NCI-H1417 (cell line): Measurements from ENCODE around the gene PRSS27.
"Not testable (repeated sequence)": the region's sequence is repeated elsewhere in the genome, so short reads cannot be mapped to it uniquely, and the experiment has no call there.

Experiments
- DNase-seq, 3 experiments: peaks; one replicate each; lab custom pipeline; 2025; lab: John Stamatoyannopoulos, UW

The PRSS27 gene

GRCh38 chr16:2671741-2672140, 48.3 kb downstream of the PRSS27 start:
- no peak for DNase-seq

- DNase-seq = not testable (repeated sequence)
Observed at GRCh38 chr16:2671193-2671592, 48.8 kb downstream of the PRSS27 start.

GRCh38 chr16:2670017-2670416, 50.0 kb downstream of the PRSS27 start:
- peak in 2 of 3 experiments; percentile 4 to 42 for DNase-seq

GRCh38 chr16:2669587-2669986, 50.4 kb downstream of the PRSS27 start:
- DNase-seq = not testable (repeated sequence)

GRCh38 chr16:2666671-2667070, 53.4 kb downstream of the PRSS27 start:
- DNase-seq = not testable (repeated sequence)

- peak in 2 of 3 experiments; percentile 49 to 57 for DNase-seq
Observed at GRCh38 chr16:2664574-2664982, 55.4 kb downstream of the PRSS27 start.

- peak in 1 of 3 experiments; percentile 63 for DNase-seq
Observed at GRCh38 chr16:2663553-2664546, 56.2 kb downstream of the PRSS27 start.
